Upper lobe of left lung (tissue), 4 donors: ENCODE results near the gene PABPN1.

Experiments
- EP300 ChIP-seq, 4 donors: sonication (generic); formaldehyde crosslinking; IDR thresholded peaks; one replicate each; pipeline ENCODE4 v1.5.1; 2017; ENCODE audit warnings: antibody characterized with exemption in 4 of 4, control low read depth in 2 of 4
- POLR2A ChIP-seq, 4 donors: fragments of 450-650 bp; IDR thresholded peaks; one replicate each; pipeline ENCODE4 v1.5.1; 2016 to 2017; ENCODE audit warnings: antibody characterized with exemption in 4 of 4, mild to moderate bottlenecking in 2 of 4
- POLR2AphosphoS5 ChIP-seq, 2 donors: sonication (generic); formaldehyde crosslinking; IDR thresholded peaks; one replicate each; pipeline ENCODE4 v1.5.1; 2017; ENCODE audit warnings: antibody characterized with exemption in 2 of 2
- TF ChIP-seq, protein P1 (sequence below), 6 experiments: fragments of 450-650 bp in 4 of 6; fragments of 200-600 bp in 2 of 6; sonication (generic) in 2 of 6; IDR thresholded peaks; one replicate each; pipeline ENCODE4 v1.5.1; 2016 to 2019; ENCODE audit warnings: antibody characterized with exemption in 6 of 6

- TF ChIP-seq, protein P1, sequence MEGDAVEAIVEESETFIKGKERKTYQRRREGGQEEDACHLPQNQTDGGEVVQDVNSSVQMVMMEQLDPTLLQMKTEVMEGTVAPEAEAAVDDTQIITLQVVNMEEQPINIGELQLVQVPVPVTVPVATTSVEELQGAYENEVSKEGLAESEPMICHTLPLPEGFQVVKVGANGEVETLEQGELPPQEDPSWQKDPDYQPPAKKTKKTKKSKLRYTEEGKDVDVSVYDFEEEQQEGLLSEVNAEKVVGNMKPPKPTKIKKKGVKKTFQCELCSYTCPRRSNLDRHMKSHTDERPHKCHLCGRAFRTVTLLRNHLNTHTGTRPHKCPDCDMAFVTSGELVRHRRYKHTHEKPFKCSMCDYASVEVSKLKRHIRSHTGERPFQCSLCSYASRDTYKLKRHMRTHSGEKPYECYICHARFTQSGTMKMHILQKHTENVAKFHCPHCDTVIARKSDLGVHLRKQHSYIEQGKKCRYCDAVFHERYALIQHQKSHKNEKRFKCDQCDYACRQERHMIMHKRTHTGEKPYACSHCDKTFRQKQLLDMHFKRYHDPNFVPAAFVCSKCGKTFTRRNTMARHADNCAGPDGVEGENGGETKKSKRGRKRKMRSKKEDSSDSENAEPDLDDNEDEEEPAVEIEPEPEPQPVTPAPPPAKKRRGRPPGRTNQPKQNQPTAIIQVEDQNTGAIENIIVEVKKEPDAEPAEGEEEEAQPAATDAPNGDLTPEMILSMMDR (IDR thresholded peaks at IDR 0.05), result no peak
- TF ChIP-seq POLR2A (IDR thresholded peaks at IDR 0.05) (no peak), EP300 (IDR thresholded peaks at IDR 0.05) (no peak), POLR2AphosphoS5 (IDR thresholded peaks at IDR 0.05) (no peak)
These were observed 25.6 kb downstream of the PABPN1 start for GRCh38 chr14:23346693-23347405.
